Measurements from ENCODE around the gene C19orf25. TPM values are rescaled to one million over a fixed set of nuclear protein-coding genes. Genes with fewer than 3 reads are reported as not detected.
A peak's percentile ranks its signal among the peaks of the same experiment; 100 is the strongest.

The C19orf25 gene
- polyA plus RNA-seq, 1 of the 3 experiments (the other 2 are of a cell fraction): 25.3 TPM

GRCh38 chr19:1438035-1438932 is 40.7 kb downstream of the C19orf25 start, which contains the start of gene RPS15 (continued):
- TF ChIP-seq USF2 (IDR thresholded peaks at IDR 0.05; ENCODE audit: borderline replicate concordance, low read depth, low read length) (peak; percentile 50; the same call in 1 of the 2 replicates), GABPA (IDR thresholded peaks at IDR 0.05; ENCODE audit: low read depth) (peak; percentile 91), TEAD4 (IDR thresholded peaks at IDR 0.05; ENCODE audit: borderline replicate concordance, insufficient read depth) (0 out of 2 replicates have a peak, but pooled peaks have one; percentile 32), EP300 (IDR thresholded peaks at IDR 0.05; ENCODE audit: borderline replicate concordance in 1 of 2, low read depth in 1 of 2, low read length in 1 of 2) (0 out of 4 replicates have a peak, but pooled peaks of 1 of the 2 experiments have one; percentile 30), RCOR1 (IDR thresholded peaks at IDR 0.05; ENCODE audit: low read length) (peak; percentile 69), CHD2 (IDR thresholded peaks at IDR 0.05; ENCODE audit: low read length, partially characterized antibody) (peak; percentile 100), PBX3 (IDR thresholded peaks at IDR 0.05) (peak; percentile 37; the same call in 1 of the 2 replicates), TAF1 (IDR thresholded peaks at IDR 0.05; ENCODE audit: borderline replicate concordance, low read depth, low read length) (peak; percentile 99), MAX (IDR thresholded peaks at IDR 0.05; ENCODE audit: low read depth) (peak; percentile 89), RXRA (IDR thresholded peaks at IDR 0.05; ENCODE audit: borderline replicate concordance, low read depth) (no peak), SMC3 (IDR thresholded peaks at IDR 0.05; ENCODE audit: low read depth, low read length) (peak; percentile 5; the same call in 1 of the 2 replicates), GATA2 (CRISPR knock-in tag; IDR thresholded peaks at IDR 0.05) (no peak), YY1 (IDR thresholded peaks at IDR 0.05; ENCODE audit: low read depth) (peak; percentile 87), NRF1 (IDR thresholded peaks at IDR 0.05; ENCODE audit: low read depth, low read length) (peak; percentile 50; the same call in 1 of the 2 replicates), RAD21 (IDR thresholded peaks at IDR 0.05; ENCODE audit: low read length) (no peak), JUND (IDR thresholded peaks at IDR 0.05) (peak; percentile 14; the same call in 1 of the 2 replicates), IRF3 (IDR thresholded peaks at IDR 0.05; ENCODE audit: low read depth, low read length) (no peak), FOSL2 (IDR thresholded peaks at IDR 0.05; ENCODE audit: borderline replicate concordance, low read depth) (no peak), FOXJ3 (CRISPR knock-in tag; IDR thresholded peaks at IDR 0.05) (peak; percentile 85), MEF2A (IDR thresholded peaks at IDR 0.05; ENCODE audit: borderline replicate concordance, low read depth) (no peak; the same call in 1 of the 2 replicates), REST (IDR thresholded peaks at IDR 0.05; ENCODE audit: low read depth, low read length) (peak; percentile 82; the same call in 1 of the 2 replicates), EZH2phosphoT487 (IDR thresholded peaks at IDR 0.05; ENCODE audit: borderline replicate concordance, low read depth) (no peak), USF1 (IDR thresholded peaks at IDR 0.05; ENCODE audit: borderline replicate concordance, low read depth) (peak; percentile 50), POLR2AphosphoS5 (IDR thresholded peaks at IDR 0.05; ENCODE audit: low read depth, low read length) (peak; percentile 99), TCF12 (IDR thresholded peaks at IDR 0.05) (no peak)

Data from SK-N-SH (cell line).